Activated CD8-positive, alpha-beta memory T cell treated with anti-CD3 and anti-CD28 coated beads, Interleukin-2, amount 50 U/mL, for 1 hour (primary cell): ENCODE results near the gene FRK.

ENCODE experiments used
- DNase-seq: peaks from one replicate; pipeline ENCODE4 v3.0.0-alpha.2; 2020; ENCODE audit errors: extremely low read depth

FRK gene

DNA sequence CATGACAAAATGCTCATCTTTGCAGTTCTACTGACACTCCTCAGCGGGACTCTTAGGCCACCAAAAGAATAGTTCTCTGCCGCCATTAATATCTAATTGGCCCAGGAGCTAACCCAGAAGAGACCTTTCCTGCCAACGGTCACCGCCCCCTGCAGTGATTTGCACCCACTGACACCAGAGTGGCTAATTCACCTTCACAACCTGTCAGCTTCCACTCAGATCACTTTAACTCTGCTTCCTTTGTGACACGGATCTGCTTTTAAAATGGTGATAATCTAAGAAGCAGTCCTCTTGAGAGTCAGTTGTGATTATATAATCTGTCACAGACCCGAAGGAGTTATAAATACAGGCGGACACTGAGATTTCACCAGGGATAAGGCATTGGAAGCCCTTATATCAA is 172.8 kb downstream of the FRK start:
- no peak for DNase-seq

DNA sequence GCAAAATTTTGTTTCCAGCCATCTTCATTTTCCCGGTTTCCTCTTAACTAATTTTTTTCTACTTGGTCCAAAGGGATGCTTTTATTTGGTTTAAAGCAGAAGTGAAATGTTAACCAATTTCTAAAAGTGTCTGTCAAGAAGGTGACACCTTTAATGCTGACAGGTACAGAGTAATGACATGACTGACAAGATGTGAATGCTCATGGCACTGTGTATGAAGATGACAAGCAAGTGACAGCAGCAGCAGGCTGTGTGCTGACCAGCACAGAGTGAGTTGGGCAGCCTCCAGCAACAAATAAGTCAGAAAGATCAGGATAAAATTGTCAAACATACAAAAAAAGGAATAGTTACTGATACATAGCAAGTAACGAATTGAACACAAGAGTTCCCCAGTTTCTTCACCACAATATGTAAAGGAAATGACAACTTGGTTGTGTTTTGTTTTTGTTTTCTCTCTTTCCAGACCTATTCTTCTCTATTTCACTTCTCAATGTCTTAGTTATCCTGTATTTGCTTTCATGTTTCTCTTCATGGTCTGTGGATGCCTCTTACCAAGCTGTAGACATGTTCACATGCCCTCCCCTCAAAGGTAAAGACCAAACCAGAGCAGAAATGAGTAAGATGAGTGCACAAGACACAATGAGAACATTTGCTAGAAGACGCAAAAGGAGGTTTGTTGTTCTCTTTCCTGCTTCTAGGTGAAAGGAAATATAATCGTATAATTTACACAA is 174.9 kb downstream of the FRK start:
- no peak for DNase-seq

DNA sequence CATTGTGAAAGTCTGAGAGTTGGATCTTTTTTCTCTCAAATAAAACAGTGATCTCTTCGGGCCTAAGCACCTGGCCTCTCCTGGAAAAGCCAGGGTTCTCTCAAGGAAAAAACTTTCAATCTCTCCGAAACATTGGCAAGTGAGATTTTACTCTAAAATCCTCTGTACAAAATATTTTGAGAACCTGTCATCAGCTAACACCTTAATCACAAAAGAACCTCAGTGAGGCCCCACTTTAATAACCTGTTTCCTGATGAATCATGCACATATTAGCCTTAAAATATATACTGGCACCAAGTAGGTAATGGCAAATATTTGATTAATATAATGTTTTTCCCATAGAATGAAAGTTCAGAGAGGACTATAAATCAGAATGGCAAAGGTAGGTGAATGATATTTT is 177.9 kb downstream of the FRK start:
- no peak for DNase-seq

DNA sequence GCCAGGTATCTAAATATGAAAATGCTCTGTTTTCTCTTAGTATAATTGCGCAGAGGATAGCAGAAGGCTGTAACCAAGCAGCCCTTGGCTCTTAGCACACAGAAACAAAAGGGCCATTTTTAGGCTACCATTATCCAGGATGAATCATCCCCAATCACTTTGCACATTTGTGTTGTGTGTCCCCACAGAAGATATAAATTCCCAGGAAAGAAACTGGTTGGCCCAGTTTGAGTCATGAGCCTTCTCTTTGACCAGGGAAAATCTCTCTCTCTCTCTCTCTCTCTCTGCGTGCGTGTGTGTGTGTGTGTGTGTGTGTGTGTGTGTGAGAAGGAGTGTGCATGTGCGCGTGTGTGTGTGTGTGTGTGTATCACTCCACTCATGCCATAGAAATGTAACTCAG is 178.5 kb downstream of the FRK start:
- no peak for DNase-seq
